Measurements from ENCODE around the gene INSC. TPM values are rescaled to one million over a fixed set of nuclear protein-coding genes. Genes with fewer than 3 reads are reported as not detected.

Gene INSC
- polyA plus RNA-seq, 3 donors, result not detected

- Histone ChIP-seq H3K79me2 (ENCODE audit: insufficient read depth, low read length) (no peaks in the 10 kb centered on the region), H3K9me3 (replicated peaks in 1 of 2; ENCODE audit: control insufficient read depth in 1 of 2, insufficient read depth in 1 of 2, low read length in 2 of 2) (no peaks in the 10 kb centered on the region), H3K4me1 (ENCODE audit: control insufficient read depth in 1 of 2, insufficient read depth in 2 of 2, low read length in 2 of 2) (no peaks in the 10 kb centered on the region), H3K9ac (ENCODE audit: insufficient read depth, low read length, poor library complexity, severe bottlenecking) (no peak overlapping the region), H2AFZ (ENCODE audit: insufficient read depth, low read depth, low read length, poor library complexity, severe bottlenecking) (no peak overlapping the region), H4K20me1 (ENCODE audit: insufficient read depth, low read length) (no peaks in the 10 kb centered on the region), H3K27me3 (ENCODE audit: control insufficient read depth in 2 of 2, insufficient read depth in 2 of 2, low read length in 2 of 2) (no peaks in the 10 kb centered on the region), H3K4me3 (replicated peaks in 1 of 3; ENCODE audit: low read depth in 2 of 3, low read length in 3 of 3) (no peak overlapping the region), H3K27ac (ENCODE audit: low read depth in 1 of 2, low read length in 2 of 2) (no peak overlapping the region), H3K4me2 (replicated peaks; ENCODE audit: extremely low read depth, low read length, poor library complexity, severe bottlenecking) (no peak overlapping the region), H3K36me3 (replicated peaks in 1 of 2; ENCODE audit: control insufficient read depth in 1 of 2, insufficient read depth in 2 of 2, low read length in 2 of 2) (no peaks in the 10 kb centered on the region)
- Mint-ChIP-seq H3K27ac (no peak overlapping the region), H3K36me3 (no peaks in the 10 kb centered on the region), H3K27me3 (ENCODE audit: low read depth in 3 of 3) (peaks cover 0 to under 1% (median 0%) of the 10 kb centered on the region in 3 donors), H3K9me3 (peaks cover 0 to 1% (median 0%) of the 10 kb centered on the region in 7 donors), H3K4me3 (no peak overlapping the region), H3K4me1 (peaks cover 11% of the 10 kb centered on the region)
- TF ChIP-seq CTCF (IDR thresholded peaks at IDR 0.05), result no peak
- DNase-seq, result no peak
- intact Hi-C loops (cut with micrococcal nuclease), result no loop called here
Observed at GRCh38 chr11:15143855-15144254, 29.1 kb downstream of the INSC start.

GRCh38 chr11:15144347-15144746, 29.6 kb downstream of the INSC start:
- Histone ChIP-seq H3K27ac (ENCODE audit: low read depth in 1 of 2, low read length in 2 of 2) (no peak overlapping the region), H3K36me3 (replicated peaks in 1 of 2; ENCODE audit: control insufficient read depth in 1 of 2, insufficient read depth in 2 of 2, low read length in 2 of 2) (no peaks in the 10 kb centered on the region), H3K4me3 (replicated peaks in 1 of 3; ENCODE audit: low read depth in 2 of 3, low read length in 3 of 3) (no peak overlapping the region), H3K4me2 (replicated peaks; ENCODE audit: extremely low read depth, low read length, poor library complexity, severe bottlenecking) (no peak overlapping the region), H3K79me2 (ENCODE audit: insufficient read depth, low read length) (no peaks in the 10 kb centered on the region), H2AFZ (ENCODE audit: insufficient read depth, low read depth, low read length, poor library complexity, severe bottlenecking) (no peak overlapping the region), H3K9ac (ENCODE audit: insufficient read depth, low read length, poor library complexity, severe bottlenecking) (no peak overlapping the region), H3K4me1 (ENCODE audit: control insufficient read depth in 1 of 2, insufficient read depth in 2 of 2, low read length in 2 of 2) (no peaks in the 10 kb centered on the region), H3K9me3 (replicated peaks in 1 of 2; ENCODE audit: control insufficient read depth in 1 of 2, insufficient read depth in 1 of 2, low read length in 2 of 2) (no peaks in the 10 kb centered on the region), H4K20me1 (ENCODE audit: insufficient read depth, low read length) (no peaks in the 10 kb centered on the region), H3K27me3 (ENCODE audit: control insufficient read depth in 2 of 2, insufficient read depth in 2 of 2, low read length in 2 of 2) (no peaks in the 10 kb centered on the region)
- 100% methylated on average over 1 of the region's 1 CpG for WGBS (ENCODE audit: insufficient coverage)
- intact Hi-C loops (cut with micrococcal nuclease), result no loop called here
- no peak for TF ChIP-seq CTCF (IDR thresholded peaks at IDR 0.05)
- Mint-ChIP-seq H3K36me3 (no peaks in the 10 kb centered on the region), H3K27me3 (ENCODE audit: low read depth in 3 of 3) (peaks cover 0 to 2% (median 0%) of the 10 kb centered on the region in 3 donors), H3K4me1 (peaks cover 11% of the 10 kb centered on the region), H3K9me3 (peaks cover 0 to 1% (median 0%) of the 10 kb centered on the region in 7 donors), H3K27ac (no peak overlapping the region), H3K4me3 (no peak overlapping the region)
- no peak for DNase-seq

Data from CD14-positive monocyte (primary cell).